HepG2 (cell line): ENCODE measurements around the gene ZMYND8. TPM values are rescaled to one million over a fixed set of nuclear protein-coding genes. Genes with fewer than 3 reads are reported as not detected.
A peak's percentile ranks its signal among the peaks of the same experiment; 100 is the strongest.

Experiments
- ATAC-seq: fragments of 200-7000 bp; cut with Tn5 transposase; 3 replicates; pipeline ENCODE4 v1.9.1; 2020; ENCODE audit warnings: mild to moderate bottlenecking, moderate library complexity
- Bru-seq: library from RNA; stranded (reverse); fragments of 400-500 nt; gene quantifications from one replicate; lab custom pipeline; 2021; lab: Mats Ljungman, UMichigan
- BruChase-seq, 2 experiments: library from RNA; stranded (reverse); fragments of 400-500 nt; gene quantifications; one replicate each; lab custom pipeline; 2021; lab: Mats Ljungman, UMichigan
- BruUV-seq: library from RNA; stranded (reverse); fragments of 400-500 nt; replicated peaks from 2 replicates; lab custom pipeline; 2021; lab: Mats Ljungman, UMichigan
- CTCF ChIA-PET: fragments of 300-600 bp; formaldehyde crosslinking; extraction: SDS; loops from one replicate; lab custom pipeline; 2021; ENCODE audit warnings: low total read pairs, inconsistent platforms, low intra/inter-chr PET ratio; lab: Yijun Ruan, JAX
- POLR2A ChIA-PET: fragments of 350-600 bp; sonication (Branson Sonifier 250); formaldehyde crosslinking; loops from one replicate; lab custom pipeline; 2020; ENCODE audit warnings: antibody characterized with exemption, inconsistent platforms; lab: Yijun Ruan, JAX
- DNase-seq: peaks from one replicate; pipeline ENCODE4 v3.0.0-alpha.2; 2015; ENCODE audit warnings: low spot score
- FAIRE-seq: peaks from 3 replicates; lab custom pipeline; 2011; peaks lifted over from hg19 to GRCh38; lab: Jason Lieb, UNC
- H2AFZ ChIP-seq: one replicate; pipeline ENCODE4 v1.6.1; 2011; ENCODE audit warnings: low read length, inconsistent platforms
- H3K27ac ChIP-seq: fragments of 300-600 bp; 3 replicates; pipeline ENCODE4 v1.8.0; 2011; ENCODE audit warnings: mixed run types, mild to moderate bottlenecking, mixed read lengths, low read length, inconsistent platforms; ENCODE audit not compliant: insufficient read depth; ENCODE audit errors: extremely low read length
- H3K27me3 ChIP-seq, 2 experiments: fragments of 200-600 bp in 1 of 2; 2 replicates in 1 of 2; 3 replicates in 1 of 2; pipeline versions ENCODE4 v1.6.0 to v1.8.0; 2011; ENCODE audit warnings: low read length in 2 of 2, mild to moderate bottlenecking in 2 of 2, moderate library complexity in 2 of 2, inconsistent platforms in 1 of 2; ENCODE audit not compliant: insufficient read depth in 2 of 2, control insufficient read depth in 1 of 2
- H3K36me3 ChIP-seq, 2 experiments: fragments of 200-600 bp in 1 of 2; replicated peaks in 1 of 2; 2 replicates in 1 of 2; 3 replicates in 1 of 2; pipeline versions ENCODE4 v1.5.1 to v1.8.0; 2011; ENCODE audit warnings: low read length in 2 of 2, inconsistent platforms in 1 of 2; ENCODE audit not compliant: insufficient read depth in 2 of 2, control insufficient read depth in 1 of 2
- H3K4me1 ChIP-seq: 2 replicates; pipeline ENCODE4 v1.5.1; 2012; ENCODE audit warnings: low read length, inconsistent platforms; ENCODE audit not compliant: insufficient read depth
- H3K4me2 ChIP-seq: 2 replicates; pipeline ENCODE4 v1.6.0; 2011; ENCODE audit warnings: low read depth, low read length, inconsistent platforms
- H3K4me3 ChIP-seq, 3 experiments: fragments of 200-600 bp in 1 of 3; sonication (generic), shearing (Covaris generic) in 1 of 3; replicated peaks in 1 of 3; 2 replicates each; pipeline ENCODE4 v1.5.1; 2011 to 2016; ENCODE audit warnings: low read length in 3 of 3, inconsistent platforms in 2 of 3, low read depth in 2 of 3, mild to moderate bottlenecking in 2 of 3, control low read depth in 1 of 3, mixed read lengths in 1 of 3; ENCODE audit not compliant: insufficient read depth in 1 of 3
- H3K79me2 ChIP-seq: one replicate; pipeline ENCODE4 v1.6.1; 2011; ENCODE audit warnings: low read length, inconsistent platforms; ENCODE audit not compliant: insufficient read depth
- H3K9ac ChIP-seq: 2 replicates; pipeline ENCODE4 v1.6.0; 2011; ENCODE audit warnings: mild to moderate bottlenecking, low read depth, low read length, inconsistent platforms; ENCODE audit not compliant: insufficient read depth
- H3K9me3 ChIP-seq: 2 replicates; pipeline ENCODE4 v1.5.1; 2012; ENCODE audit warnings: mild to moderate bottlenecking, low read length
- H4K20me1 ChIP-seq: 2 replicates; pipeline ENCODE4 v1.6.0; 2011; ENCODE audit warnings: inconsistent platforms, mild to moderate bottlenecking, low read length, moderate library complexity; ENCODE audit not compliant: insufficient read depth
- ARID3A ChIP-seq: IDR thresholded peaks from 2 replicates; pipeline ENCODE4 v1.6.1; 2012; ENCODE audit warnings: low read depth, low read length, improper control_type of control experiment
- BCL3 ChIP-seq: sonication (generic); formaldehyde crosslinking; IDR thresholded peaks from 2 replicates; pipeline ENCODE4 v1.5.1; 2020; ENCODE audit warnings: mild to moderate bottlenecking, missing genetic modification reagents, moderate library complexity
- E2F2 ChIP-seq: sonication (generic); formaldehyde crosslinking; IDR thresholded peaks from 2 replicates; pipeline ENCODE4 v1.4.0; 2020; ENCODE audit warnings: missing genetic modification reagents, borderline replicate concordance
- NKX3-1 ChIP-seq: sonication (generic); formaldehyde crosslinking; IDR thresholded peaks from 2 replicates; pipeline ENCODE4 v1.5.0; 2020; ENCODE audit warnings: missing genetic modification reagents
- TFE3 ChIP-seq: IDR thresholded peaks from 2 replicates; pipeline ENCODE4 v1.6.1; 2016
- ZNF367 ChIP-seq: sonication (generic); formaldehyde crosslinking; IDR thresholded peaks from 2 replicates; pipeline ENCODE4 v1.4.0; 2020; ENCODE audit warnings: missing genetic modification reagents, borderline replicate concordance
- ZNF768 ChIP-seq: sonication (generic); formaldehyde crosslinking; IDR thresholded peaks from 2 replicates; pipeline ENCODE4 v1.4.0; 2020; ENCODE audit warnings: missing genetic modification reagents
- WGBS: methylation state at CpG from one replicate; pipeline ENCODE4 v1.1.6; 2017; ENCODE audit warnings: low lambda C conversion rate; 5-methylcytosine and 5-hydroxymethylcytosine counted together
- in situ Hi-C: cut with HindIII; loops from 2 replicates; pipeline ENCODE4 v1.10.0; 2017; ENCODE audit warnings: low pct_unique_long_range_greater_than_20kb; ENCODE audit not compliant: extremely low pct_ligation_motif_present
- intact Hi-C: fragments of 100-400 bp; cut with micrococcal nuclease; formaldehyde crosslinking; loops from one replicate; pipeline ENCODE4 v1.10.0; 2022; ENCODE audit not compliant: unreplicated experiment
- long read RNA-seq, 2 experiments: library from RNA in 1 of 2; library from polyadenylated mRNA in 1 of 2; stranded (forward) in 1 of 2; unstranded in 1 of 2; transcript quantifications; one replicate each; pipeline ENCODE4 v2.0.0, GENCODE V29; 2019 to 2022
- polyA minus RNA-seq, 3 experiments: library from RNA; depleted of rRNA, polyadenylated mRNA; stranded (reverse); fragments of >200 nt; gene quantifications; 2 replicates each; pipeline ENCODE4 v1.2.3, GENCODE V29; 2011; ENCODE audit warnings: low replicate concordance in 1 of 3
- polyA plus RNA-seq, 8 experiments: library from polyadenylated mRNA; depleted of rRNA in 3 of 8; stranded (reverse) in 7 of 8; unstranded in 1 of 8; fragments of >200 nt; fragmentation: Illumina TruSeq in 4 of 8; extraction: Trizol in 4 of 8; gene quantifications; 2 replicates each; pipeline versions ENCODE4 v1.2.1 to v1.2.3, GENCODE V29; 2011 to 2016; ENCODE audit warnings: low read depth in 4 of 8, missing spikeins in 1 of 8, mixed read lengths in 1 of 8; ENCODE audit not compliant: insufficient read depth in 1 of 8
- total RNA-seq, 5 experiments: library from RNA; depleted of rRNA; stranded (reverse); fragments of >200 nt; fragmentation: Illumina TruSeq; extraction: Trizol; gene quantifications; 2 replicates each; pipeline ENCODE4 v1.2.3, GENCODE V29; 2016; ENCODE audit warnings: low read depth in 1 of 5

Gene ZMYND8
- total RNA-seq (2016; rRNA removed; fragmentation: Illumina TruSeq; extraction: Trizol): 53.9 and 71.9 TPM in 2 replicates
- total RNA-seq (2016; cell fraction: cytosol; rRNA removed; fragmentation: Illumina TruSeq; extraction: Trizol; ENCODE audit: low read depth): 45.3 and 50.7 TPM in 2 replicates
- total RNA-seq (2016; cell fraction: insoluble cytoplasmic fraction; rRNA removed; fragmentation: Illumina TruSeq; extraction: Trizol): 54.7 and 64.5 TPM in 2 replicates
- total RNA-seq (2016; cell fraction: membrane; rRNA removed; fragmentation: Illumina TruSeq; extraction: Trizol): 30.6 and 34.0 TPM in 2 replicates
- 90.9 and 106 TPM in 2 replicates for total RNA-seq (2016; cell fraction: nucleus; rRNA removed; fragmentation: Illumina TruSeq; extraction: Trizol)
- polyA plus RNA-seq (2011; rRNA removed): 81.4 and 84.7 TPM in 2 replicates
- 41.2 and 45.2 TPM in 2 replicates for polyA plus RNA-seq (2011; cell fraction: cytosol; rRNA removed)
- polyA plus RNA-seq (2011; cell fraction: nucleus; rRNA removed): 139 and 149 TPM in 2 replicates
- polyA plus RNA-seq (2012): 50.4 and 60.2 TPM in 2 replicates
- 1.9 and 2.5 TPM in 2 replicates for polyA plus RNA-seq (2016; cell fraction: cytosol; fragmentation: Illumina TruSeq; extraction: Trizol; ENCODE audit: low read depth)
- 42.7 and 55.7 TPM in 2 replicates for polyA plus RNA-seq (2016; cell fraction: insoluble cytoplasmic fraction; fragmentation: Illumina TruSeq; extraction: Trizol; ENCODE audit: low read depth)
- polyA plus RNA-seq (2016; cell fraction: membrane; fragmentation: Illumina TruSeq; extraction: Trizol; ENCODE audit: low read depth): 7.9 and 9.1 TPM in 2 replicates
- 103 and 106 TPM in 2 replicates for polyA plus RNA-seq (2016; cell fraction: nucleus; fragmentation: Illumina TruSeq; extraction: Trizol; ENCODE audit: insufficient read depth, low read depth)
- polyA minus RNA-seq (2011; rRNA and poly(A)+ RNA removed; ENCODE audit: low replicate concordance): 14.1 and 79.4 TPM in 2 replicates
- 66.7 and 69.5 TPM in 2 replicates for polyA minus RNA-seq (2011; cell fraction: cytosol; rRNA and poly(A)+ RNA removed)
- polyA minus RNA-seq (2011; cell fraction: nucleus; rRNA and poly(A)+ RNA removed): 190 and 220 TPM in 2 replicates
- percentile 95 among the genes with signal in this experiment for Bru-seq, nascent RNA
- BruChase-seq, experiment 1, labeled RNA remaining after a 6-hour chase: percentile 91 among the genes with signal in this experiment
- BruChase-seq, experiment 2, labeled RNA remaining after a 2-hour chase: percentile 93 among the genes with signal in this experiment
- long read RNA-seq, experiment 1, full-length matches to known transcripts: 4 of 38 reads
- long read RNA-seq, experiment 1, partial matches to known transcripts: 22 of 38 reads
- long read RNA-seq, experiment 1, other reads (novel, unspliced or antisense): 12 of 38 reads
- long read RNA-seq, experiment 2, full-length matches to known transcripts: 8 of 85 reads
- long read RNA-seq, experiment 2, partial matches to known transcripts: 18 of 85 reads
- long read RNA-seq, experiment 2, other reads (novel, unspliced or antisense): 59 of 85 reads

- BruUV-seq: no TSS peak
- Histone ChIP-seq H3K4me1 (peaks cover 78% of the 10 kb centered on the region), H3K36me3 (peaks cover 1 to 14% of the 10 kb centered on the region in 2 experiments; a peak in 3 of 5 replicates), H3K9me3 (no peaks in the 10 kb centered on the region), H3K79me2 (peaks cover 62% of the 10 kb centered on the region), H4K20me1 (peaks cover 14% of the 10 kb centered on the region; the same call in 1 of the 2 replicates), H3K4me3 (peak within 1 kb of the TSS; percentile 72 to 81 (median 73)), H2AFZ (no peak within 1 kb of the TSS), H3K27ac (peak within 1 kb of the TSS; percentile 99), H3K27me3 (no peaks in the 10 kb centered on the region; a peak in 1 of 5 replicates), H3K4me2 (peak within 1 kb of the TSS; percentile 91), H3K9ac (peak within 1 kb of the TSS; percentile 99)
- CTCF ChIA-PET: interaction anchor here (2.5 kb wide), 1 partner anchor 27 kb away, joined by 7 read pairs; no protein-coding TSS in a partner anchor
- under 1% methylated on average over 21 of the region's 21 CpGs for WGBS
- in situ Hi-C loops (no loop called here), intact Hi-C loops (no loop called here)
- peak; percentile 99 for DNase-seq
- FAIRE-seq: peak; percentile 76
- POLR2A ChIA-PET: interaction anchor here (0.6 to 13.6 kb wide), 34 partner anchors 9 to 1016 kb away, joined by 3 to 624 read pairs (median 7); partner anchors contain the start of gene NCOA3
- ATAC-seq: peak; percentile 43
- TF ChIP-seq NKX3-1: no peak
- no peak; the same call in 1 of the 2 replicates for TF ChIP-seq BCL3 (CRISPR knock-in tag)
- peak; percentile 58; the same call in 1 of the 2 replicates for TF ChIP-seq TFE3
- TF ChIP-seq ARID3A: peak; percentile 67
- no peak for TF ChIP-seq ZNF367 (CRISPR knock-in tag)
- TF ChIP-seq ZNF768 (CRISPR knock-in tag): no peak; the same call in 1 of the 2 replicates
- no peak for TF ChIP-seq E2F2 (CRISPR knock-in tag)
Observed at GRCh38 chr20:47356526-47357295, at the start of gene ZMYND8. Gene ZMYND8, minus strand, starts transcription at chr20:47356699. Its CDS starts 29 bp downstream, at chr20:47356670.
